ENCODE measurements around the gene CD96.
"Not testable (repeated sequence)": the region's sequence is repeated elsewhere in the genome, so short reads cannot be mapped to it uniquely, and the experiment has no call there.

DNA sequence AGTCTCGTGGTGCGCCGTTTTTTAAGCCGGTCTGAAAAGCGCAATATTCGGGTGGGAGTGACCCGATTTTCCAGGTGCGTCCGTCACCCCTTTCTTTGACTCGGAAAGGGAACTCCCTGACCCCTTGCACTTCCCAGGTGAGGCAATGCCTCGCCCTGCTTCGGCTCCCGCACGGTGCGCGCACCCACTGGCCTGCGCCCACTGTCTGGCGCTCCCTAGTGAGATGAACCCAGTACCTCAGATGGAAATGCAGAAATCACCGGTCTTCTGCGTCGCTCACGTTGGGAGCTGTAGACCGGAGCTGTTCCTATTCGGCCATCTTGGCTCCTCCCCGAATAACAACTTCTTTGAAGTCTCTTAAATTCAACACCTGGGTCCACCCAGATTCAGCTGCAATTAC, 19.9 kb downstream of the CD96 start:
- TF ChIP-seq, protein P1, sequence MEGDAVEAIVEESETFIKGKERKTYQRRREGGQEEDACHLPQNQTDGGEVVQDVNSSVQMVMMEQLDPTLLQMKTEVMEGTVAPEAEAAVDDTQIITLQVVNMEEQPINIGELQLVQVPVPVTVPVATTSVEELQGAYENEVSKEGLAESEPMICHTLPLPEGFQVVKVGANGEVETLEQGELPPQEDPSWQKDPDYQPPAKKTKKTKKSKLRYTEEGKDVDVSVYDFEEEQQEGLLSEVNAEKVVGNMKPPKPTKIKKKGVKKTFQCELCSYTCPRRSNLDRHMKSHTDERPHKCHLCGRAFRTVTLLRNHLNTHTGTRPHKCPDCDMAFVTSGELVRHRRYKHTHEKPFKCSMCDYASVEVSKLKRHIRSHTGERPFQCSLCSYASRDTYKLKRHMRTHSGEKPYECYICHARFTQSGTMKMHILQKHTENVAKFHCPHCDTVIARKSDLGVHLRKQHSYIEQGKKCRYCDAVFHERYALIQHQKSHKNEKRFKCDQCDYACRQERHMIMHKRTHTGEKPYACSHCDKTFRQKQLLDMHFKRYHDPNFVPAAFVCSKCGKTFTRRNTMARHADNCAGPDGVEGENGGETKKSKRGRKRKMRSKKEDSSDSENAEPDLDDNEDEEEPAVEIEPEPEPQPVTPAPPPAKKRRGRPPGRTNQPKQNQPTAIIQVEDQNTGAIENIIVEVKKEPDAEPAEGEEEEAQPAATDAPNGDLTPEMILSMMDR (conservative IDR thresholded peaks at IDR 0.05 in 1 of 2, IDR thresholded peaks at IDR 0.05 in 1 of 2; ENCODE audit: extremely low read depth in 1 of 2, insufficient read depth in 1 of 2, low read depth in 1 of 2, low read length in 2 of 2), result not testable (repeated sequence)
- not testable (repeated sequence) for TF ChIP-seq EZH2 (IDR thresholded peaks at IDR 0.05; ENCODE audit: borderline replicate concordance, low read length)
